Mesenteric fat pad (tissue), 1 donor: ENCODE measurements around the gene INPP5A. TPM values are rescaled to one million over a fixed set of nuclear protein-coding genes. Genes with fewer than 3 reads are reported as not detected.

Source experiments
- DNase-seq: peaks from one replicate; pipeline ENCODE4 v3.0.0-alpha.2; 2020; ENCODE audit warnings: low spot score
- total RNA-seq: library from RNA; stranded (reverse); fragmentation: NEBNext Ultra II Directional; extraction: Animal tissue kit (Norgen Biotek cat#: 25700); gene quantifications from one replicate; pipeline ENCODE4 v1.2.1, GENCODE V29; 2021
- donor health status: DM: yes; HTN: yes; CAD: no.

The INPP5A gene
- total RNA-seq, 1 donor from 2014 or later: 30.5 TPM

GRCh38 chr10:132669208-132669861 lies 131.7 kb downstream of the INPP5A start:
- no peak for DNase-seq

- peak; percentile 59 for DNase-seq
Measured at GRCh38 chr10:132670546-132671227, 133.1 kb downstream of the INPP5A start.

- DNase-seq: peak; percentile 85
Measured at GRCh38 chr10:132671228-132672154, 133.9 kb downstream of the INPP5A start.

- DNase-seq: peak; percentile 33
Measured at GRCh38 chr10:132673746-132674145, 136.2 kb downstream of the INPP5A start.

- peak; percentile 71 for DNase-seq
Measured at GRCh38 chr10:132674311-132674710, 136.7 kb downstream of the INPP5A start.

GRCh38 chr10:132675031-132675740 lies 137.6 kb downstream of the INPP5A start:
- DNase-seq: peak; percentile 82

GRCh38 chr10:132676193-132676891 lies 138.8 kb downstream of the INPP5A start:
- DNase-seq: peak; percentile 84

GRCh38 chr10:132677096-132677472 lies 139.5 kb downstream of the INPP5A start:
- DNase-seq: no peak

GRCh38 chr10:132677473-132678227 lies 140.1 kb downstream of the INPP5A start:
- DNase-seq: peak; percentile 85

- DNase-seq: peak; percentile 65
Measured at GRCh38 chr10:132678436-132679216, 141.0 kb downstream of the INPP5A start.

GRCh38 chr10:132679217-132679595 lies 141.6 kb downstream of the INPP5A start:
- DNase-seq: peak; percentile 78

GRCh38 chr10:132679640-132680039 lies 142.1 kb downstream of the INPP5A start:
- DNase-seq: no peak

GRCh38 chr10:132680741-132681140 lies 143.2 kb downstream of the INPP5A start:
- DNase-seq: peak; percentile 73

GRCh38 chr10:132681858-132682755 lies 144.5 kb downstream of the INPP5A start:
- peak; percentile 68 for DNase-seq

- DNase-seq: peak; percentile 53
Measured at GRCh38 chr10:132684164-132684891, 146.7 kb downstream of the INPP5A start.

- peak; percentile 88 for DNase-seq
Measured at GRCh38 chr10:132685101-132685891, 147.7 kb downstream of the INPP5A start.
